GM12874 (cell line): Measurements from ENCODE around the gene FGF22.

Experiments used
- CTCF ChIP-seq: IDR thresholded peaks from 2 replicates; pipeline ENCODE4 v1.5.1; 2011; ENCODE audit warnings: low read depth, mild to moderate bottlenecking, control low read depth, low read length, moderate library complexity; ENCODE audit not compliant: insufficient read depth

FGF22 gene

GRCh38 chr19:663682-664117 lies 24.0 kb downstream of the FGF22 start:
- TF ChIP-seq CTCF: no peak

GRCh38 chr19:664913-665443 lies 25.3 kb downstream of the FGF22 start:
- TF ChIP-seq CTCF: peak; percentile 92

- peak; percentile 28; the same call in 1 of the 2 replicates for TF ChIP-seq CTCF
Observed at GRCh38 chr19:670609-671075, 31.0 kb downstream of the FGF22 start.

GRCh38 chr19:674282-675151 lies 34.8 kb downstream of the FGF22 start:
- no peak for TF ChIP-seq CTCF

GRCh38 chr19:676007-676338 lies 36.3 kb downstream of the FGF22 start:
- TF ChIP-seq CTCF: no peak

GRCh38 chr19:676339-677105 lies 36.8 kb downstream of the FGF22 start, which contains the start of gene FSTL3:
Gene FSTL3 (plus strand): TSS chr19:676392. CDS start chr19:676424, 32 bp downstream.
- TF ChIP-seq CTCF: no peak

- no peak for TF ChIP-seq CTCF
Observed at GRCh38 chr19:677201-677600, 37.5 kb downstream of the FGF22 start.
